ENCODE results near the gene PRRG2.
"Not testable (repeated sequence)": the region's sequence is repeated elsewhere in the genome, so short reads cannot be mapped to it uniquely, and the experiment has no call there.

PRRG2 gene

DNA sequence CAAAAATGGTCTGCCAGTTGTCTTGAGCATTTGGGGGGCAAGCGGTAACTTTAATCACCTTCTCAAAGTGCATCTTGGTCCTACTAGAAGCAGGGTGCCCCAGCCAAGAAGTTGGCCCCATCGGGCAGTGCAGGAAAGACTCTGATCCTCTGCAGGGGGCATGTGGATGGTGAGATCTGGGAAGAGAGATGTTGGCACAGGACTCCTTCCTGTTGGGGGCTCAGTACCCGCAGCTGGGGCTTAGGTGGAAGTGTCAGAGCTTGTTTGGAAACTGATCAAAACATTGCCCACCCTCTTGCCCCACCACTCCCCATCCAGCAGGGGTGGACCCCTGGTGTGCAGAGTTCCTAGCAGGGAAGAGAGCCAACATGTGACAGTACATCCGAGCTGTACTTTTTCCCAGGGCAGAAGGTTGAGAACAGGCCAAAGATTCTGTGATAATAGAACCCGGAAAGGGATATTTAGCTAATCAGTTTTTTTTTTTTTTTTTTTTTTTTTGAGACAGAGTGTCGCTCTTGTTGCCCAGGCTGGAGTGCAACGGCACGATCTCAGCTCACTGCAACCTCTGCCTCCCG, 50.0 kb downstream of the PRRG2 start:
- TF ChIP-seq, protein P1, sequence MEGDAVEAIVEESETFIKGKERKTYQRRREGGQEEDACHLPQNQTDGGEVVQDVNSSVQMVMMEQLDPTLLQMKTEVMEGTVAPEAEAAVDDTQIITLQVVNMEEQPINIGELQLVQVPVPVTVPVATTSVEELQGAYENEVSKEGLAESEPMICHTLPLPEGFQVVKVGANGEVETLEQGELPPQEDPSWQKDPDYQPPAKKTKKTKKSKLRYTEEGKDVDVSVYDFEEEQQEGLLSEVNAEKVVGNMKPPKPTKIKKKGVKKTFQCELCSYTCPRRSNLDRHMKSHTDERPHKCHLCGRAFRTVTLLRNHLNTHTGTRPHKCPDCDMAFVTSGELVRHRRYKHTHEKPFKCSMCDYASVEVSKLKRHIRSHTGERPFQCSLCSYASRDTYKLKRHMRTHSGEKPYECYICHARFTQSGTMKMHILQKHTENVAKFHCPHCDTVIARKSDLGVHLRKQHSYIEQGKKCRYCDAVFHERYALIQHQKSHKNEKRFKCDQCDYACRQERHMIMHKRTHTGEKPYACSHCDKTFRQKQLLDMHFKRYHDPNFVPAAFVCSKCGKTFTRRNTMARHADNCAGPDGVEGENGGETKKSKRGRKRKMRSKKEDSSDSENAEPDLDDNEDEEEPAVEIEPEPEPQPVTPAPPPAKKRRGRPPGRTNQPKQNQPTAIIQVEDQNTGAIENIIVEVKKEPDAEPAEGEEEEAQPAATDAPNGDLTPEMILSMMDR (conservative IDR thresholded peaks at IDR 0.05) = no peak
- no peak for TF ChIP-seq ZFX (IDR thresholded peaks at IDR 0.05)
- peak overlapping the region; percentile 85 for H3K27ac ChIP-seq

DNA sequence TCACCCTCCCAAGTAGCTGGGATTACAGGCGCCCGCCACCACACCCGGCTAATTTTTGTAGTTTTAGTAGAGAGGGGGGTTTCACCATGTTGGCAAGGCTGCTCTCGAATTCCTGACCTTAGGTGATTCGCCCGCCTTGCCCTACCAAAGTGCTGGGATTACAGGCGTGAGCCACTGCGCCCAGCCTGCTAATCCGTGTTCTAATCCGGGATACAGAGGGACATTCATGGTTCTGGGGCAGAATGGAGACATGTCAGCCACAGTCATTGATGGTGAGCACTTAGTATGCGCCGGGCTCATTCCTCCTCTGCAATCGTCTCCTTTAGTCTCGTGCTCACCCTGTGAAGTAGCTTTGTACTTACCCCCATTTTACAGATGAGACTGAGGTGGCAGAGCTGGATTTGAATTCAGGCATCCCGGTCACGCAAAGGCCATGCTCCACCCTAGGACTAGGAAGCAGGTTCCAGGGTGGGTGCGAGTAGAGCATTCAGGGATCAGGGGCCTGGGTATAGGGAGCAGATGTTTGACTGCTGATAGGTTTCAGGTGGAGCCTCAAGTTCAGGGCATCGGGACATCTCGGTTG, 50.6 kb downstream of the PRRG2 start:
- H3K27ac ChIP-seq = peak overlapping the region; percentile 85
- TF ChIP-seq, protein P1 (conservative IDR thresholded peaks at IDR 0.05) = no peak
- TF ChIP-seq ZFX (IDR thresholded peaks at IDR 0.05) = no peak

DNA sequence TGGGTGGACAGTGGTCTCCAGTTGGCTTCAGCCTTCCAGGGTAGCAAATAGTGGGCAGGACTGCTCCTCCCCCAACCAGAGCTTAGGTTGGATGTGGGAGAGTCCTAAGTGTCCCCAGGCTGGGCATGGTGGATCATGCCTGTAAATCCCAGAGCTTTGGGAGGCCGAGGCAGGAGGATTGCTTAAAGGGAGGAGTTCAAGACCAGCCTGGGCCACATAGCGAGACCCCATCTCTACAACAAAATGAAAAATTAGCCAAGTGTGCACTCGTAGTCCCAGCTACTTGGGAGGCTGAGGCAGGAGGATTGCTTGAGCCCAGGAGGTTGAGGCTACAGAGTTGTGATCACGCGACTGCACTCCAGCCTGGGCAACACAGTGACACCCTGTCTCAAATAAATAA, 51.5 kb downstream of the PRRG2 start:
- H3K27ac ChIP-seq = peak overlapping the region; percentile 85
- TF ChIP-seq, protein P1 (conservative IDR thresholded peaks at IDR 0.05) = no peak
- TF ChIP-seq ZFX (IDR thresholded peaks at IDR 0.05) = no peak

DNA sequence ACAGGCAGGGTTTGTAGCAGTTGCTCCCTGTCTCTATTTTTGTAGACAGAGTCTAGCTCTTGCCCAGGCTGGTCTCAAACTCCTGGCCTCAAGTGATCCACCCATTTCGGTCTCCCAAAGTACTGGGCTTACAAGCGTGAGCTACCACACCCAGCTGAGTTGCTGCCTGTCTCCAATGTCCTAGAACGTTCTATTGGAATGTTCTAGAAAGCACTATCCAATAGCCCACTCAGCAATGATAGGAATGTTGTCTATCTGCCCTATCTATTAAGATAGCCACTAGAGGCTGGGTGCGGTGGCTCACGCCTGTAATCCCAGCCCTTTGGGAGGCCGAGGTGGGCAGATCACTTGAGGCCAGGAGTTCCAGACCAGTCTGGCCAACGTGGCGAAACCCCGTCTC, 52.2 kb downstream of the PRRG2 start:
- not testable (repeated sequence) for H3K27ac ChIP-seq

DNA sequence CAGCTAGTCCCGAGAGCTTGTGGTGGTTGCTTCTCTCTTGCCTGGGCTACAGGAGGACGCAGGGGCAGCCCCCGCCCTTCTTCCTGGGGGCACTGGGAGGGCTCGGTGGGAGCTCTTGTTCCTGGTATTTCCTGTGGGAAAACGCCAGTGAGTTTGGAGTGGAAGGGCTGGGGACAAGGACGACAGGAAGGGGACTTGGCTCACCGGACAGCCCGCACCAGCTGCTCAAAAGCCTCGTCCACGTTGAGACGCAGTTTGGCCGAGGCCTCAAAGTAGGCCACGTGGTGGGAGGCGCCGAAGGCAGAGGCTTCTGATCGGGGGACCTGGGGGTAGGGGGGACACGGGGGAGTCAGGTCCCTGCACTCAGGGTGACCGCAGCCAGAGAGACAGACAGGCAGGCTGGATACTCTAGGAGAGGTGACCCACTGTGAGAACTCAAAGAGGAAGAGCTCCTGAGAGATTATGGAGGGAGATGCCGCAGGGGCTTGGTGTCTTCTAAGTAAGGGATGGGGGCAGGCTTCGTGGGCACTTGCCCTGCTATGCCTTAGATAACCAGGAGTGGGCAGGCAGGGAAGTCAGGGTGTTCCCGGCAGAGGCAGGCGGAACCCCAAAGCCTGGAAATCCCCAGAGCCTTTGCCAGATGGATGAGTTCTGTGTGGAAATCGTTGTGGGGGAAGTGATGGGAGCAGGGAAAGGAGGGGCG, 54.6 kb downstream of the PRRG2 start:
- no peak overlapping the region for H3K27ac ChIP-seq

DNA sequence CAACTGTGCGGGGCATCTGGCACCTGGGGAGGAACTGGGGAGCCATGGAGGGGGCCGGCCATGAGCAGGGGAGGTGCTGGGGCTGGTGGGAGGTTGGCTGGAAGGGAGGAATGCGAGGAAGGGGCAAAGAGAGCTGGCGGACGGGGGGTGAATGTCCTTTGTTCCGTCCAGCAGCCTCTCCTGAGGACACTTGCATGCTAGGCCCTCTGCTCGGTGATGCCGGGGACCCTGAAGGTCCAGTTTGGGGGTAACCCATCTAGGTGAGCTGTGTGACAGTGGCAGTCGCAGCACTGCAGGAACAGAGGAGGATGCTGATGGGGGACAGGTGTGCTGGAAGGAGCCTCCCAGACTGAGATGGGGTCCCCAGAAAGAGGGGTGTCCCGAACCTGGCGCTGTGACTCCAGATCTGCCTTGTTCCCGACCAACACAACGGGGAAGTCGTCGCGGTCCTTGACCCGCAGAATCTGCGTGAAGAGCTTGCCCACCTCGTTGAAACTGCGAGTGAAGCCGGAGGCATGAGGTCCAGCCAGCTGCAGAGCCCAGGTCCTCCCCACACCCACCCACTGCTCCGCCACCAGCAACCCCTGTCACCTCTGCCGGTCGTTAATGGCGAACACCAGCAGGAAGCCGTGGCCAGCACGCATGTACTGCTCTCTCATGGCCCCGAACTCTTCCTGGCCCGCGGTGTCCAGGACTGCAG, 55.3 kb downstream of the PRRG2 start:
- TF ChIP-seq, protein P1 (conservative IDR thresholded peaks at IDR 0.05) = no peak
- TF ChIP-seq ZFX (IDR thresholded peaks at IDR 0.05) = no peak
- no peak overlapping the region for H3K27ac ChIP-seq

More for the DNA sequence above, 54.6 kb downstream of the PRRG2 start:
- no peak for TF ChIP-seq ZFX (IDR thresholded peaks at IDR 0.05)
- TF ChIP-seq, protein P1 (conservative IDR thresholded peaks at IDR 0.05) = no peak

DNA sequence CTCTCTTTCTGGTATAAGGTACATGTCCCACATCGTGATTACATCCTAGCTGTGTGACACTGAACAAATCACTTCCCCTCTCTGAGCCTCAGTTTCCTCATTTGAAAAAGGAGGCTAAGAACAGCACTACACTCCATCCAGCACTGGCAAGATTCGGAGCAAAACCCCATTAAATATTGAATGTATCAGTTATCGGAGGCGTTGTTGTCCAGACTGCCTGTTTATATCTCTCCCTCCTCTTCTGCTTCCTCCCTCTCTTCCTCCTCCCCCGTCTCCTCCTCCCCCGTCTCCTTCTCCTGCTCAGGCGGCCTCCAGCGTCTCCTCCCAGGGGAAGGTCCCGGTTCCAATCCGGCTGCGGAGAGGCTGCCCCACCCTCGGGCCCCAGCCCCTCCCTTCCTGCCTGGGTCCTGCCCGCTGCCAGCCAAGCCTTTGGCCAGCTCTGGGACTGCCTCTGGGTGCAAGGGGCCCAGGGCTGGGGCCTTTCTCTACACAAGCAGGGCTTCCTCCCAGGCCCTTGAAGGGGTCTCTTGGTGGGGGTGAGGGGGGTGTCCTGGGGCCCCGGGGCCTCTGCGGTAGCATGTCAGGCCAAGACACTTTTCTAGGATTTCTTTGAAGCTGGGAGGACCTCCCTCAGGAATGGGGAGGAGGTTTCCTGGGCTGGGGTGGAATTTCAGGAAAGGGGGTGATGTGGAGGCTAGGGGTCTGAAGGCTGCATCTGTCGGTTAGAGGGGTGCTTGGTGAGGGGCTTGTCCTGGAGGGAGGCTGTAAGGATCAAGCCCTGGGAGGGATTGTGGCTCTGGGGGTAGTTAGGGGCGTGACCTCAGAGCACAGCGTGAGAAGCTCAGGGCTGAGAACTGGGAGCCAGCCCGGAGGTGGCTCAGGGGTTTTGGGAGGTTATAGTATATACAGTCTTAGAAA, 57.0 kb downstream of the PRRG2 start:
- no peak for TF ChIP-seq ZFX (IDR thresholded peaks at IDR 0.05)
- TF ChIP-seq, protein P1 (conservative IDR thresholded peaks at IDR 0.05) = no peak
- H3K27ac ChIP-seq = peak overlapping the region; percentile 51
